Effector memory CD4-positive, alpha-beta T cell (primary cell): ENCODE data around the gene FAM210B.

ENCODE experiments used
- DNase-seq, 3 donors: peaks; one replicate each; pipeline ENCODE4 v3.0.0-alpha.2; 2020
- H3K27ac ChIP-seq: 2 replicates; pipeline ENCODE4 v1.7.0; 2013; ENCODE audit warnings: mild to moderate bottlenecking, low read length, moderate library complexity; ENCODE audit not compliant: insufficient read depth, poor library complexity, severe bottlenecking
- H3K27me3 ChIP-seq: replicated peaks from 2 replicates; pipeline ENCODE4 v1.7.0; 2013; ENCODE audit warnings: mild to moderate bottlenecking, low read length; ENCODE audit not compliant: insufficient read depth, control insufficient read depth, poor library complexity, severe bottlenecking
- H3K36me3 ChIP-seq: 2 replicates; pipeline ENCODE4 v1.7.0; 2013; ENCODE audit warnings: mild to moderate bottlenecking, low read length, moderate library complexity; ENCODE audit not compliant: control insufficient read depth, insufficient read depth
- H3K4me1 ChIP-seq: 2 replicates; pipeline ENCODE4 v1.7.0; 2013; ENCODE audit warnings: low read length, mild to moderate bottlenecking; ENCODE audit not compliant: control insufficient read depth, insufficient read depth, poor library complexity, severe bottlenecking
- H3K4me3 ChIP-seq: 2 replicates; pipeline ENCODE4 v1.7.0; 2013; ENCODE audit warnings: low read length, low read depth, mild to moderate bottlenecking; ENCODE audit not compliant: insufficient read depth, poor library complexity, severe bottlenecking
- H3K9me3 ChIP-seq: 2 replicates; pipeline ENCODE4 v1.7.0; 2013; ENCODE audit warnings: mild to moderate bottlenecking, low read length, moderate library complexity; ENCODE audit not compliant: control insufficient read depth

FAM210B gene

GRCh38 chr20:56359212-56360132 lies 698 bp downstream of the FAM210B start:
- Histone ChIP-seq H3K27me3 (no peaks in the 10 kb centered on the region), H3K4me3 (peak overlapping the region; percentile 89), H3K27ac (peak overlapping the region; percentile 32), H3K36me3 (no peaks in the 10 kb centered on the region), H3K9me3 (no peaks in the 10 kb centered on the region), H3K4me1 (peaks cover 12% of the 10 kb centered on the region)
- DNase-seq = no peak

GRCh38 chr20:56360133-56360907 lies 1.5 kb downstream of the FAM210B start:
- Histone ChIP-seq H3K4me3 (no peak overlapping the region), H3K27me3 (no peaks in the 10 kb centered on the region), H3K4me1 (peaks cover 12% of the 10 kb centered on the region), H3K27ac (no peak overlapping the region), H3K36me3 (no peaks in the 10 kb centered on the region), H3K9me3 (no peaks in the 10 kb centered on the region)
- no peak for DNase-seq

DNA sequence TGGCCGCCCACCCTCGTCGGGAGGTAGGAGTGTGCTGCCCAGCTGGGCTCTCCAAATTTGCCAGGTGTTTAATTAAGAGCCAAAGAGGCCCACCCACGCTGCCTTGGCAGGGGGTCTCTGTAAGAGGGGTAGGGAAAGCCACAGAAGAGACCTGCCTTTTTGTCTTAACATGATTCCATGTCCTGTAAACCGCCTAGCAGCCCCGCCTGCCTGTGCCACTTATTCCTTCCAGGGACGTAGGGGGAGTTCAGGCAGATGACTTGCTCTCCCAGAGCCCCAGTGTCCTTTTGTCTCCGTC lies 2.1 kb downstream of the FAM210B start:
- peaks cover 12% of the 10 kb centered on the region for H3K4me1 ChIP-seq
- H3K9me3 ChIP-seq = no peaks in the 10 kb centered on the region
- no peaks in the 10 kb centered on the region for H3K36me3 ChIP-seq
- DNase-seq = no peak
- no peak overlapping the region for H3K4me3 ChIP-seq
- no peak overlapping the region for H3K27ac ChIP-seq
- no peaks in the 10 kb centered on the region for H3K27me3 ChIP-seq

GRCh38 chr20:56361900-56362299 lies 3.1 kb downstream of the FAM210B start:
- peaks cover 10% of the 10 kb centered on the region for H3K36me3 ChIP-seq
- no peaks in the 10 kb centered on the region for H3K9me3 ChIP-seq
- H3K4me1 ChIP-seq = peaks cover 12% of the 10 kb centered on the region
- no peaks in the 10 kb centered on the region for H3K27me3 ChIP-seq
- H3K27ac ChIP-seq = no peak overlapping the region
- DNase-seq = no peak
- H3K4me3 ChIP-seq = no peak overlapping the region

GRCh38 chr20:56362833-56363413 lies 4.1 kb downstream of the FAM210B start:
- Histone ChIP-seq H3K27ac (no peak overlapping the region), H3K4me3 (no peak overlapping the region), H3K4me1 (peaks cover 12% of the 10 kb centered on the region), H3K27me3 (no peaks in the 10 kb centered on the region), H3K36me3 (peaks cover 11% of the 10 kb centered on the region), H3K9me3 (no peaks in the 10 kb centered on the region)
- DNase-seq = no peak

GRCh38 chr20:56363491-56363890 lies 4.7 kb downstream of the FAM210B start:
- H3K27me3 ChIP-seq = no peaks in the 10 kb centered on the region
- no peak overlapping the region for H3K4me3 ChIP-seq
- H3K4me1 ChIP-seq = peaks cover 12% of the 10 kb centered on the region
- no peak overlapping the region for H3K27ac ChIP-seq
- no peak for DNase-seq
- H3K9me3 ChIP-seq = no peaks in the 10 kb centered on the region
- peaks cover 11% of the 10 kb centered on the region for H3K36me3 ChIP-seq

GRCh38 chr20:56368351-56369134 lies 9.8 kb downstream of the FAM210B start:
- peaks cover 14% of the 10 kb centered on the region for H3K36me3 ChIP-seq
- no peak overlapping the region for H3K27ac ChIP-seq
- H3K4me3 ChIP-seq = no peak overlapping the region
- H3K9me3 ChIP-seq = no peaks in the 10 kb centered on the region
- H3K4me1 ChIP-seq = no peaks in the 10 kb centered on the region
- no peak for DNase-seq
- H3K27me3 ChIP-seq = no peaks in the 10 kb centered on the region

GRCh38 chr20:56369179-56369578 lies 10.4 kb downstream of the FAM210B start:
- Histone ChIP-seq H3K36me3 (peaks cover 14% of the 10 kb centered on the region), H3K27ac (no peak overlapping the region)
- DNase-seq = no peak

DNA sequence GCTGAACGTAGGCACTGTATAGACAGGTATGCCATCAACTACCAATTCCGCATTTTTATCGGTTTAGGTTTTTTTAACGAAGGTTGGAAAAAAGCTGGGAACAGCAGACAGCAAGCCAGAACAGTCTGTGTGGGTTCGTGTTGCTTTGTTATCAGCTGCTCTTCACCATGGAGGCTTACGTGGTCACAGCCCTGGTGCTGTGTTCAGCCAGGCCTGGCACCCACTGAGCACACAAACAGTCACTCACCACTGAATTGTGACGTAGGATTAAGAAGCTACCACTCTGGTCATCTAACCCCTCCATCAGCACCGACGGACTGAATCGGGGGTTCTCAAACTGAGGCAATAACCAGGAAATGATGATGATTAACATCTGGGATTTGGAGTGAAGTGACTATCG lies 13.2 kb downstream of the FAM210B start:
- Histone ChIP-seq H3K36me3 (peaks cover 3% of the 10 kb centered on the region), H3K4me3 (no peak overlapping the region), H3K27me3 (no peaks in the 10 kb centered on the region), H3K4me1 (no peaks in the 10 kb centered on the region), H3K9me3 (no peaks in the 10 kb centered on the region), H3K27ac (no peak overlapping the region)
- DNase-seq = no peak

More at GRCh38 chr20:56369179-56369578, 10.4 kb downstream of the FAM210B start:
- H3K9me3 ChIP-seq = no peaks in the 10 kb centered on the region
- H3K4me1 ChIP-seq = no peaks in the 10 kb centered on the region
- no peaks in the 10 kb centered on the region for H3K27me3 ChIP-seq
- no peak overlapping the region for H3K4me3 ChIP-seq
